MM.1S (cell line): Measurements from ENCODE around the gene AP2A2.

Experiments used
- DNase-seq: peaks from one replicate; pipeline ENCODE4 v3.0.0-alpha.2; 2015
- H2AFZ ChIP-seq: fragments of 300-600 bp; sonication (generic); 2 replicates; pipeline ENCODE4 v1.6.0; 2016; ENCODE audit warnings: antibody characterized with exemption, low read length
- H3F3A ChIP-seq: fragments of 300-600 bp; sonication (generic); 2 replicates; pipeline ENCODE4 v1.6.1; 2016; ENCODE audit warnings: mild to moderate bottlenecking, antibody characterized with exemption, low read length, moderate library complexity, mixed read lengths; ENCODE audit not compliant: insufficient read depth
- H3K27ac ChIP-seq: fragments of 300-600 bp; sonication (generic); 2 replicates; pipeline ENCODE4 v1.5.1; 2016; ENCODE audit warnings: mild to moderate bottlenecking, low read length
- H3K27me3 ChIP-seq: fragments of 300-600 bp; sonication (generic); replicated peaks from 2 replicates; pipeline ENCODE4 v1.6.0; 2016; ENCODE audit warnings: low read length; ENCODE audit not compliant: insufficient read depth
- H3K36me3 ChIP-seq: fragments of 300-600 bp; sonication (generic); replicated peaks from 2 replicates; pipeline ENCODE4 v1.6.1; 2016; ENCODE audit warnings: mild to moderate bottlenecking, low read length, mixed read lengths; ENCODE audit not compliant: insufficient read depth
- H3K4me1 ChIP-seq: fragments of 300-600 bp; sonication (generic); 2 replicates; pipeline ENCODE4 v1.6.1; 2016; ENCODE audit warnings: low read length, mixed read lengths
- H3K4me2 ChIP-seq: fragments of 300-600 bp; sonication (generic); 2 replicates; pipeline ENCODE4 v1.6.0; 2016; ENCODE audit warnings: low read depth, low read length
- H3K4me3 ChIP-seq: fragments of 300-600 bp; sonication (generic); 2 replicates; pipeline ENCODE4 v1.5.1; 2016; ENCODE audit warnings: low read length, mixed read lengths
- H3K79me2 ChIP-seq: fragments of 300-600 bp; sonication (generic); 2 replicates; pipeline ENCODE4 v1.6.1; 2016; ENCODE audit warnings: mixed run types, low read length, mixed read lengths
- H3K9ac ChIP-seq: fragments of 300-600 bp; sonication (generic); 2 replicates; pipeline ENCODE4 v1.6.1; 2016; ENCODE audit warnings: low read length, mixed read lengths
- H3K9me2 ChIP-seq: fragments of 300-600 bp; sonication (generic); replicated peaks from 2 replicates; pipeline ENCODE4 v1.6.1; 2016; ENCODE audit warnings: mild to moderate bottlenecking, low read length, mixed read lengths; ENCODE audit not compliant: insufficient read depth
- H3K9me3 ChIP-seq: fragments of 300-600 bp; sonication (generic); replicated peaks from 2 replicates; pipeline ENCODE4 v1.6.1; 2016; ENCODE audit warnings: mild to moderate bottlenecking, low read length, mixed read lengths; ENCODE audit not compliant: insufficient read depth
- H4K20me1 ChIP-seq: fragments of 300-600 bp; sonication (generic); 2 replicates; pipeline ENCODE4 v1.6.1; 2016; ENCODE audit warnings: mild to moderate bottlenecking, low read length, moderate library complexity, mixed read lengths; ENCODE audit not compliant: insufficient read depth
- CTCF ChIP-seq: fragments of 300-600 bp; sonication (generic); IDR thresholded peaks from 2 replicates; pipeline ENCODE4 v1.5.1; 2016; ENCODE audit warnings: antibody characterized with exemption, low read length, mixed read lengths
- EZH2 ChIP-seq: fragments of 300-600 bp; sonication (generic); optimal IDR thresholded peaks from 2 replicates; pipeline ENCODE3; 2017; ENCODE audit warnings: low read depth, mild to moderate bottlenecking, antibody characterized with exemption, low read length, mixed read lengths
- EZH2phosphoT487 ChIP-seq: fragments of 300-600 bp; sonication (generic); IDR thresholded peaks from 2 replicates; pipeline ENCODE4 v1.6.1; 2018; ENCODE audit warnings: antibody characterized with exemption, low read length

The AP2A2 gene

GRCh38 chr11:895331-896110 lies 30.1 kb upstream of the AP2A2 start:
- H3K4me1 ChIP-seq = no peaks in the 10 kb centered on the region
- no peak for DNase-seq
- no peak overlapping the region for H3K9ac ChIP-seq

GRCh38 chr11:897253-898142 lies 28.2 kb upstream of the AP2A2 start:
- DNase-seq = no peak
- no peaks in the 10 kb centered on the region for H3K9me3 ChIP-seq
- H2AFZ ChIP-seq = no peak overlapping the region
- no peak overlapping the region for H3K27ac ChIP-seq
- no peaks in the 10 kb centered on the region for H3K79me2 ChIP-seq
- no peak for TF ChIP-seq EZH2
- TF ChIP-seq CTCF = no peak
- TF ChIP-seq EZH2phosphoT487 = no peak
- no peaks in the 10 kb centered on the region for H3F3A ChIP-seq
- no peaks in the 10 kb centered on the region for H3K27me3 ChIP-seq
- no peaks in the 10 kb centered on the region for H3K4me1 ChIP-seq
- H3K9ac ChIP-seq = no peak overlapping the region
- no peaks in the 10 kb centered on the region for H4K20me1 ChIP-seq
- no peaks in the 10 kb centered on the region for H3K36me3 ChIP-seq
- H3K4me2 ChIP-seq = no peak overlapping the region
- H3K4me3 ChIP-seq = no peak overlapping the region
- no peaks in the 10 kb centered on the region for H3K9me2 ChIP-seq

More at GRCh38 chr11:895331-896110, 30.1 kb upstream of the AP2A2 start:
- no peak overlapping the region for H3K4me3 ChIP-seq
- no peaks in the 10 kb centered on the region for H3K9me2 ChIP-seq
- H2AFZ ChIP-seq = no peak overlapping the region
- H3K9me3 ChIP-seq = no peaks in the 10 kb centered on the region
- TF ChIP-seq EZH2 (no peak), EZH2phosphoT487 (no peak), CTCF (no peak)
- no peak overlapping the region for H3K4me2 ChIP-seq
- H3K79me2 ChIP-seq = no peaks in the 10 kb centered on the region
- no peaks in the 10 kb centered on the region for H3K27me3 ChIP-seq
- no peaks in the 10 kb centered on the region for H4K20me1 ChIP-seq
- no peaks in the 10 kb centered on the region for H3F3A ChIP-seq
- no peaks in the 10 kb centered on the region for H3K36me3 ChIP-seq
- H3K27ac ChIP-seq = no peak overlapping the region

GRCh38 chr11:898143-898511 lies 27.5 kb upstream of the AP2A2 start:
- no peak overlapping the region for H3K4me2 ChIP-seq
- H4K20me1 ChIP-seq = no peaks in the 10 kb centered on the region
- H3K4me3 ChIP-seq = no peak overlapping the region
- H3K4me1 ChIP-seq = no peaks in the 10 kb centered on the region
- H3F3A ChIP-seq = no peaks in the 10 kb centered on the region
- no peak overlapping the region for H3K9ac ChIP-seq
- no peaks in the 10 kb centered on the region for H3K79me2 ChIP-seq
- H3K27ac ChIP-seq = no peak overlapping the region
- no peak overlapping the region for H2AFZ ChIP-seq
- no peak for DNase-seq
- H3K9me2 ChIP-seq = no peaks in the 10 kb centered on the region
- H3K36me3 ChIP-seq = no peaks in the 10 kb centered on the region
- no peaks in the 10 kb centered on the region for H3K27me3 ChIP-seq
- no peaks in the 10 kb centered on the region for H3K9me3 ChIP-seq
- TF ChIP-seq EZH2 (no peak), CTCF (peak; percentile 14; the same call in 1 of the 2 replicates), EZH2phosphoT487 (no peak)
